GM12878 (cell line): ENCODE results near the gene OAS1. TPM values are rescaled to one million over a fixed set of nuclear protein-coding genes. Genes with fewer than 3 reads are reported as not detected.

Experiments used
- ATAC-seq: fragments of 200-7000 bp; cut with Tn5 transposase; 3 replicates; pipeline ENCODE4 v1.9.1; 2020; ENCODE audit warnings: mild to moderate bottlenecking, moderate library complexity
- BruUV-seq: library from RNA; stranded (reverse); fragments of 400-500 nt; replicated peaks from 2 replicates; lab custom pipeline; 2021; lab: Mats Ljungman, UMichigan
- CTCF ChIA-PET: fragments of 300-600 bp; sonication (Branson Sonifier 250); formaldehyde crosslinking; extraction: SDS; loops from one replicate; lab custom pipeline; 2021; ENCODE audit warnings: inconsistent platforms; lab: Yijun Ruan, JAX
- POLR2A ChIA-PET: fragments of 350-600 bp; formaldehyde crosslinking; extraction: SDS; loops from one replicate; lab custom pipeline; 2021; ENCODE audit warnings: inconsistent platforms; lab: Charles Lee
- RAD21 ChIA-PET: fragments of 300-600 bp; sonication (Branson Sonifier 250); formaldehyde crosslinking; loops from one replicate; lab custom pipeline; 2023; ENCODE audit warnings: antibody characterized with exemption; ENCODE audit not compliant: unreplicated experiment; lab: Charles Lee
- SMC1A ChIA-PET: fragments of 300-600 bp; sonication (Branson Sonifier 250); formaldehyde crosslinking; loops from one replicate; lab custom pipeline; 2023; ENCODE audit not compliant: unreplicated experiment, uncharacterized antibody; lab: Charles Lee
- DNase-seq: peaks from one replicate; pipeline ENCODE4 v3.0.0-alpha.2; 2011; ENCODE audit warnings: low read depth, low spot score
- FAIRE-seq: peaks from 3 replicates; lab custom pipeline; 2011; peaks lifted over from hg19 to GRCh38; lab: Jason Lieb, UNC
- H2AFZ ChIP-seq: 2 replicates; pipeline ENCODE4 v1.6.0; 2011; ENCODE audit warnings: low read depth, low read length, control low read depth; ENCODE audit not compliant: control insufficient read depth
- H3K27ac ChIP-seq: 2 replicates; pipeline ENCODE4 v1.5.1; 2011; ENCODE audit warnings: control low read depth; ENCODE audit not compliant: control insufficient read depth, insufficient read depth
- H3K27me3 ChIP-seq, 2 experiments: replicated peaks in 1 of 2; 2 replicates each; pipeline versions ENCODE4 v1.6.0 to v1.6.1; 2011; ENCODE audit warnings: low read length in 1 of 2; ENCODE audit not compliant: control insufficient read depth in 2 of 2, insufficient read depth in 2 of 2
- H3K36me3 ChIP-seq, 2 experiments: 2 replicates each; pipeline ENCODE4 v1.5.1; 2011; ENCODE audit warnings: low read length in 1 of 2; ENCODE audit not compliant: control insufficient read depth in 2 of 2, insufficient read depth in 2 of 2
- H3K4me1 ChIP-seq: 2 replicates; pipeline ENCODE4 v1.6.1; 2011; ENCODE audit warnings: mild to moderate bottlenecking, low read length, moderate library complexity, mixed read lengths; ENCODE audit not compliant: control insufficient read depth, insufficient read depth
- H3K4me2 ChIP-seq: 2 replicates; pipeline ENCODE4 v1.6.0; 2011; ENCODE audit warnings: control low read depth; ENCODE audit not compliant: control insufficient read depth, insufficient read depth
- H3K4me3 ChIP-seq: fragments of 200-600 bp; sonication (generic); 2 replicates; pipeline ENCODE4 v1.5.1; 2016
- H3K79me2 ChIP-seq: 2 replicates; pipeline ENCODE4 v1.6.0; 2011; ENCODE audit warnings: low read length; ENCODE audit not compliant: control insufficient read depth, insufficient read depth
- H3K9ac ChIP-seq: 2 replicates; pipeline ENCODE4 v1.8.0; 2011; ENCODE audit warnings: low read length, control low read depth, mixed read lengths; ENCODE audit not compliant: control insufficient read depth, insufficient read depth
- H3K9me3 ChIP-seq: replicated peaks from 3 replicates; pipeline ENCODE4 v1.5.1; 2011; ENCODE audit warnings: mild to moderate bottlenecking, low read length; ENCODE audit not compliant: control insufficient read depth, insufficient read depth
- H4K20me1 ChIP-seq: 2 replicates; pipeline ENCODE4 v1.6.0; 2011; ENCODE audit not compliant: control insufficient read depth, insufficient read depth
- CBX5 ChIP-seq: sonication (generic); IDR thresholded peaks from 2 replicates; pipeline ENCODE4 v1.6.1; 2016; ENCODE audit warnings: low read depth, moderate library complexity, mild to moderate bottlenecking, inconsistent platforms
- CUX1 ChIP-seq: IDR thresholded peaks from 2 replicates; pipeline ENCODE4 v1.6.1; 2012; ENCODE audit warnings: improper control_type of control experiment, low read depth, low read length; ENCODE audit not compliant: insufficient replicate concordance
- DPF2 ChIP-seq: fragments of 450-650 bp; IDR thresholded peaks from 2 replicates; pipeline ENCODE4 v1.6.1; 2017; ENCODE audit warnings: mild to moderate bottlenecking
- ELK1 ChIP-seq: IDR thresholded peaks from 2 replicates; pipeline ENCODE4 v1.6.1; 2012; ENCODE audit warnings: low read depth, low read length, improper control_type of control experiment
- NFXL1 ChIP-seq: fragments of 450-650 bp; IDR thresholded peaks from 2 replicates; pipeline ENCODE4 v1.6.1; 2017; ENCODE audit warnings: antibody characterized with exemption, mild to moderate bottlenecking, borderline replicate concordance
- POLR2AphosphoS2 ChIP-seq: IDR thresholded peaks from 2 replicates; pipeline ENCODE4 v1.6.1; 2011; ENCODE audit warnings: low read depth, mild to moderate bottlenecking, low read length, improper control_type of control experiment, moderate library complexity
- RELA ChIP-seq: fragments of 450-650 bp; IDR thresholded peaks from 2 replicates; pipeline ENCODE4 v1.8.0; 2014; ENCODE audit warnings: borderline replicate concordance; ENCODE audit not compliant: partially characterized antibody
- SIX5 ChIP-seq: IDR thresholded peaks from 2 replicates; pipeline ENCODE4 v1.6.1; 2011; ENCODE audit warnings: mild to moderate bottlenecking, low read depth, low read length, moderate library complexity; ENCODE audit not compliant: severe bottlenecking
- WGBS: methylation state at CpG from one replicate; pipeline ENCODE4 v1.1.6; 2016; ENCODE audit warnings: low lambda C conversion rate; ENCODE audit not compliant: insufficient replicate concordance, insufficient coverage; ENCODE audit errors: missing lambda C conversion rate; 5-methylcytosine and 5-hydroxymethylcytosine counted together
- in situ Hi-C: fragments of 300-500 bp; cut with MboI; formaldehyde crosslinking; loops from 9 replicates; pipeline ENCODE4 v1.14.3; 2018; ENCODE audit warnings: mixed read lengths
- intact Hi-C: fragments of 100-400 bp; cut with micrococcal nuclease; formaldehyde crosslinking; loops from one replicate; pipeline ENCODE4 v1.14.2; 2022; ENCODE audit not compliant: unreplicated experiment
- polyA plus RNA-seq, 11 experiments: library from polyadenylated mRNA; depleted of rRNA in 4 of 11; unstranded in 6 of 11; stranded (reverse) in 5 of 11; fragments of >200 nt; fragmentation: Nextera tagmentation in 4 of 11; fragmentation: Illumina TruSeq in 1 of 11; extraction: Ambion mirVana in 4 of 11; extraction: Trizol in 1 of 11; gene quantifications; 1 replicate in 1 of 11; 2 replicates in 10 of 11; pipeline versions ENCODE4 v1.2.1 to v1.2.3, GENCODE V29; 2011 to 2016; ENCODE audit warnings: inconsistent platforms in 2 of 11, missing spikeins in 2 of 11, low read depth in 1 of 11
- total RNA-seq, 4 experiments: library from RNA; depleted of rRNA in 3 of 4; stranded (reverse); fragments of >200 nt in 3 of 4; fragmentation: Illumina TruSeq in 1 of 4; extraction: Trizol in 1 of 4; gene quantifications; 2 replicates each; pipeline versions ENCODE4 v1.2.1 to v1.2.3, GENCODE V29; 2013 to 2021
- TF ChIP-seq, protein P1 (sequence below): IDR thresholded peaks from 2 replicates; pipeline ENCODE4 v1.6.1; 2011; ENCODE audit warnings: low read depth, low read length, improper control_type of control experiment, borderline replicate concordance

The OAS1 gene
- total and polyA plus RNA-seq, 10 of the 15 experiments (the other 5 are each of a cell fraction or from before 2014, with no cell fraction given): 44.7 to 287 (median 64.3) TPM

GRCh38 chr12:112946236-112947000 is 39.7 kb downstream of the OAS1 start (continued):
- TF ChIP-seq CUX1 (no peak), RELA (no peak)
- TF ChIP-seq, protein P1, sequence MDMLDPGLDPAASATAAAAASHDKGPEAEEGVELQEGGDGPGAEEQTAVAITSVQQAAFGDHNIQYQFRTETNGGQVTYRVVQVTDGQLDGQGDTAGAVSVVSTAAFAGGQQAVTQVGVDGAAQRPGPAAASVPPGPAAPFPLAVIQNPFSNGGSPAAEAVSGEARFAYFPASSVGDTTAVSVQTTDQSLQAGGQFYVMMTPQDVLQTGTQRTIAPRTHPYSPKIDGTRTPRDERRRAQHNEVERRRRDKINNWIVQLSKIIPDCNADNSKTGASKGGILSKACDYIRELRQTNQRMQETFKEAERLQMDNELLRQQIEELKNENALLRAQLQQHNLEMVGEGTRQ: no peak

DNA sequence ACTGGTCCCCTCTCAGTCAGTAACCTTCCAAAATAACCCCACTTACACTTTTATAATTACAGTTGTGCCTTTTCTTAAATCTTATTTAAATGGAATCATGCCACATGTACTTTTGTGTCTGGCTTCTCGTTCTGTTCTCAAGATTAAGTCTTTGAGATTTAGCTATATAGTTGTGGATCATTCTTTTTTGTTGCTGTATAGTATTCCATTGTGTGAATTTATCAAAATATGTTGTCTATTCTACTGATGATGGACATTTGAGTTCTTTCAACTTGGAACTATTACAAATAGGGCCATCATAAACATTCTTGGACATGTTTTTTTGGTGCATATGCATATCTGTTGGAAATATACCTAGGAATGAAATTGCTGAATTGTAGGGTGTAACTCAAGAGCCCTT is 40.6 kb downstream of the OAS1 start:
- 25% methylated on average over 1 of the region's 1 CpG for WGBS
- no peak for ATAC-seq

More for the DNA sequence above, 40.6 kb downstream of the OAS1 start:
- H3K4me1 ChIP-seq: no peaks in the 10 kb centered on the region
- DNase-seq (no peak), FAIRE-seq (no peak)
- POLR2A ChIA-PET: no interaction called here
- no peaks in the 10 kb centered on the region for H3K27me3 ChIP-seq
- in situ Hi-C loops: no loop called here
- no peak overlapping the region for H3K4me3 ChIP-seq
- no peak overlapping the region for H2AFZ ChIP-seq
- SMC1A ChIA-PET: no interaction called here
- no peaks in the 10 kb centered on the region for H3K9me3 ChIP-seq
- no peaks in the 10 kb centered on the region for H4K20me1 ChIP-seq
- no peak overlapping the region for H3K9ac ChIP-seq
- no peak overlapping the region for H3K27ac ChIP-seq
- peaks cover 0 to 16% of the 10 kb centered on the region in 2 experiments; a peak in 2 of 4 replicates for H3K36me3 ChIP-seq
- no TSS peak for BruUV-seq
- intact Hi-C loops: no loop called here
- H3K79me2 ChIP-seq: peaks cover 1% of the 10 kb centered on the region; the same call in 1 of the 2 replicates
- CTCF ChIA-PET: interaction anchor here (0.5 to 0.6 kb wide), 2 partner anchors 18 to 1474 kb away, joined by 3 to 5 read pairs; no protein-coding TSS in a partner anchor
- no peak for TF ChIP-seq ELK1
- no peak for TF ChIP-seq NFXL1
- no peak for TF ChIP-seq POLR2AphosphoS2
- TF ChIP-seq DPF2: no peak
- no peak for TF ChIP-seq SIX5
- no peak for TF ChIP-seq CBX5
- H3K4me2 ChIP-seq: no peak overlapping the region
- RAD21 ChIA-PET: no interaction called here
